Heart right ventricle (tissue), 16 donors: Measurements from ENCODE around the gene DRD4. TPM values are rescaled to one million over a fixed set of nuclear protein-coding genes. Genes with fewer than 3 reads are reported as not detected.
A peak's percentile ranks its signal among the peaks of the same experiment; 100 is the strongest.

Source experiments
- ATAC-seq, 8 donors: fragments of 200-7000 bp; cut with Tn5 transposase; one replicate each; pipeline ENCODE4 v1.9.1; 2020; ENCODE audit warnings: mild to moderate bottlenecking in 8 of 8, moderate library complexity in 8 of 8, moderate number of reproducible peaks in 1 of 8
- DNase-seq, 2 donors: peaks; one replicate each; pipeline ENCODE4 v3.0.0-alpha.2; 2020
- H3K27ac ChIP-seq, 10 donors: fragments of 200-600 bp; sonication (generic) in 2 of 10; one replicate each; pipeline versions ENCODE4 v1.5.0 to v1.8.0; 2020 to 2022; ENCODE audit warnings: mild to moderate bottlenecking in 3 of 10
- H3K27me3 ChIP-seq, 7 donors: fragments of 200-600 bp; one replicate each; pipeline ENCODE4 v1.8.0; 2021 to 2022; ENCODE audit warnings: mild to moderate bottlenecking in 2 of 7
- H3K36me3 ChIP-seq, 9 donors: fragments of 200-600 bp; sonication (generic) in 1 of 9; one replicate each; pipeline versions ENCODE4 v1.5.0 to v1.8.0; 2020 to 2022; ENCODE audit warnings: mild to moderate bottlenecking in 2 of 9
- H3K4me1 ChIP-seq, 9 donors: fragments of 200-600 bp; sonication (generic) in 1 of 9; one replicate each; pipeline versions ENCODE4 v1.5.0 to v1.8.0; 2020 to 2022; ENCODE audit warnings: mild to moderate bottlenecking in 4 of 9
- H3K4me3 ChIP-seq, 10 donors: fragments of 200-600 bp; sonication (generic) in 2 of 10; one replicate each; pipeline versions ENCODE4 v1.5.0 to v1.8.0; 2020 to 2022; ENCODE audit warnings: mild to moderate bottlenecking in 7 of 10, moderate library complexity in 2 of 10
- H3K9me3 ChIP-seq, 11 donors: fragments of 200-600 bp in 10 of 11; sonication (generic) in 2 of 11; one replicate each; pipeline versions ENCODE4 v1.5.0 to v1.8.0; 2013 to 2022; ENCODE audit warnings: mild to moderate bottlenecking in 2 of 11, control low read depth in 1 of 11, moderate library complexity in 1 of 11
- CTCF ChIP-seq, 9 donors: fragments of 200-600 bp; sonication (generic) in 2 of 9; IDR thresholded peaks; one replicate each; pipeline versions ENCODE4 v1.5.0 to v1.8.0; 2021 to 2022; ENCODE audit warnings: antibody characterized with exemption in 9 of 9, mild to moderate bottlenecking in 5 of 9, moderate library complexity in 1 of 9
- whole genome bisulfite sequencing, 2 donors: extraction: QIAGEN DNeasy Blood & Tissue Kit; methylation state at CpG; one replicate each; pipeline ENCODE4 v1.1.7; 2013; ENCODE audit warnings: inconsistent platforms in 1 of 2; 5-methylcytosine and 5-hydroxymethylcytosine counted together
- intact Hi-C, 10 donors: fragments of 100-400 bp; cut with DNase I; formaldehyde crosslinking; loops; one replicate each; pipeline versions ENCODE4 v1.11.1 to v1.14.2; 2022
- polyA plus RNA-seq, 2 donors: library from polyadenylated mRNA; stranded (reverse); fragments of 200-250 nt; gene quantifications; one replicate each; pipeline ENCODE4 v1.2.3, GENCODE V29; 2013
- total RNA-seq, 10 donors: library from RNA; stranded (reverse); fragmentation: NEBNext Ultra II Directional in 3 of 10; extraction: Animal tissue kit (Norgen Biotek cat#: 25700) in 3 of 10; gene quantifications; one replicate each; pipeline versions ENCODE4 v1.2.1 to v1.2.4, GENCODE V29; 2021 to 2023
- donor health status: Arrhythmogenic right ventricular cardiomyopathy.
- donor health status: ischemic (EF 13 %, LVEDD 7.1; RV severe dilation, severe dysfunction).
- donor health status: healthy with polysubstance abuse.
- donor health status: DM: no; HTN: yes; CAD: no.
- donor health status: DM: no; HTN: no; CAD: no.
- donor health status: ischemic (EF 25% LVEDD 6.9; RV normal size, moderate dysfunction).
- donor health status: ischemic (EF 25% LVEDD 5.7; RV mildly dilated, moderate dysfunction).
- donor health status: healthy.
- donor health status: DM: yes; HTN: yes; CAD: no.
- donor health status: Ischemic cardiomyopathy.
- donor health status: ischemic (EF 35%, LVEDD 5.7; RV mildly dilated, moderate dysfunction).
- donor health status: nonischemic (EF 11% LVEDD 7.7; RV severe dilation, severe dysfunction).
- donor health status: DM: yes; HTN: yes; CAD: no.
- donor health status: PGD.
- donor health status: ischemic (EF 29% LVEDD 5.4; RV normal size, mild dysfunction).
- donor health status: nonischemic (EF 23%, LVEDD 6.1; RV moderate dilation, normal function).

The DRD4 gene
- total and polyA plus RNA-seq, 12 donors, result 0.09 to 0.72 (median 0.49) TPM; not detected in 5

- DNase-seq (no peak), ATAC-seq (no peak)
- Histone ChIP-seq H3K4me1 (peaks cover 0 to 6% (median 4%) of the 10 kb centered on the region in 9 donors), H3K36me3 (peaks cover 4 to 100% (median 69%) of the 10 kb centered on the region in 9 donors), H3K27me3 (no peaks in the 10 kb centered on the region), H3K9me3 (no peaks in the 10 kb centered on the region), H3K27ac (no peak overlapping the region), H3K4me3 (no peak overlapping the region)
- WGBS, 2 donors, result 93 to 94% methylated on average over 23 of the region's 23 CpGs
- TF ChIP-seq CTCF (IDR thresholded peaks at IDR 0.05), result no peak
- intact Hi-C loops, result no loop called here
These were observed 35.4 kb upstream of the DRD4 start for GRCh38 chr11:601573-602245.

- Histone ChIP-seq H3K4me1 (peaks cover 0 to 12% (median 6%) of the 10 kb centered on the region in 9 donors), H3K27me3 (no peaks in the 10 kb centered on the region), H3K4me3 (no peak overlapping the region), H3K36me3 (peaks cover 0 to 100% (median 69%) of the 10 kb centered on the region in 9 donors), H3K9me3 (no peaks in the 10 kb centered on the region), H3K27ac (no peak overlapping the region)
- TF ChIP-seq CTCF (IDR thresholded peaks at IDR 0.05), result no peak
- WGBS, 2 donors, result 89 to 92% methylated on average over 13 of the region's 13 CpGs
- intact Hi-C loops, result no loop called here
- no peak for DNase-seq
- no peak for ATAC-seq
These were observed 33.9 kb upstream of the DRD4 start for GRCh38 chr11:603154-603553.

- Histone ChIP-seq H3K36me3 (peaks cover 4 to 100% (median 67%) of the 10 kb centered on the region in 9 donors), H3K4me3 (no peak overlapping the region), H3K4me1 (peaks cover 0 to 23% (median 13%) of the 10 kb centered on the region in 9 donors), H3K27me3 (no peaks in the 10 kb centered on the region), H3K9me3 (no peaks in the 10 kb centered on the region), H3K27ac (peak overlapping the region in 8 of 10 donors; percentile 36 to 66 (median 45))
- intact Hi-C loops, result loop anchor here in 1 of 10 donors (1.0 kb wide), 1 partner anchor 34 kb away; no protein-coding TSS in a partner anchor
- ATAC-seq (peak in 2 of 8 donors; percentile 1 to 6), DNase-seq (no peak)
- TF ChIP-seq CTCF (IDR thresholded peaks at IDR 0.05), result no peak
- WGBS, 2 donors, result 91 to 92% methylated on average over 33 of the region's 33 CpGs
These were observed 31.6 kb upstream of the DRD4 start for GRCh38 chr11:605286-606129.

- intact Hi-C loops, result no loop called here
- peak; percentile 69 to 78 for DNase-seq
- no peaks in the 10 kb centered on the region for H3K27me3 ChIP-seq
- peaks cover 0 to 23% (median 13%) of the 10 kb centered on the region in 9 donors for H3K4me1 ChIP-seq
- H3K27ac ChIP-seq, result peak overlapping the region in 8 of 10 donors; percentile 36 to 66 (median 45)
- H3K9me3 ChIP-seq, result no peaks in the 10 kb centered on the region
- peak; percentile 46 to 95 (median 86) for ATAC-seq
- WGBS, 2 donors, result 60% methylated on average over 16 to 19 of the region's 19 CpGs
- no peak for TF ChIP-seq CTCF (IDR thresholded peaks at IDR 0.05)
- peaks cover 6 to 100% (median 69%) of the 10 kb centered on the region in 9 donors for H3K36me3 ChIP-seq
- H3K4me3 ChIP-seq, result no peak overlapping the region
These were observed 30.8 kb upstream of the DRD4 start for GRCh38 chr11:606245-606644.
